GM19238 (cell line): ENCODE results near the gene GOLPH3L.
"Not testable (repeated sequence)": the region's sequence is repeated elsewhere in the genome, so short reads cannot be mapped to it uniquely, and the experiment has no call there.

ENCODE experiments used
- DNase-seq: peaks from one replicate; pipeline ENCODE4 v3.0.0; 2011; ENCODE audit warnings: low spot score; ENCODE audit not compliant: insufficient read length

Gene GOLPH3L

DNA sequence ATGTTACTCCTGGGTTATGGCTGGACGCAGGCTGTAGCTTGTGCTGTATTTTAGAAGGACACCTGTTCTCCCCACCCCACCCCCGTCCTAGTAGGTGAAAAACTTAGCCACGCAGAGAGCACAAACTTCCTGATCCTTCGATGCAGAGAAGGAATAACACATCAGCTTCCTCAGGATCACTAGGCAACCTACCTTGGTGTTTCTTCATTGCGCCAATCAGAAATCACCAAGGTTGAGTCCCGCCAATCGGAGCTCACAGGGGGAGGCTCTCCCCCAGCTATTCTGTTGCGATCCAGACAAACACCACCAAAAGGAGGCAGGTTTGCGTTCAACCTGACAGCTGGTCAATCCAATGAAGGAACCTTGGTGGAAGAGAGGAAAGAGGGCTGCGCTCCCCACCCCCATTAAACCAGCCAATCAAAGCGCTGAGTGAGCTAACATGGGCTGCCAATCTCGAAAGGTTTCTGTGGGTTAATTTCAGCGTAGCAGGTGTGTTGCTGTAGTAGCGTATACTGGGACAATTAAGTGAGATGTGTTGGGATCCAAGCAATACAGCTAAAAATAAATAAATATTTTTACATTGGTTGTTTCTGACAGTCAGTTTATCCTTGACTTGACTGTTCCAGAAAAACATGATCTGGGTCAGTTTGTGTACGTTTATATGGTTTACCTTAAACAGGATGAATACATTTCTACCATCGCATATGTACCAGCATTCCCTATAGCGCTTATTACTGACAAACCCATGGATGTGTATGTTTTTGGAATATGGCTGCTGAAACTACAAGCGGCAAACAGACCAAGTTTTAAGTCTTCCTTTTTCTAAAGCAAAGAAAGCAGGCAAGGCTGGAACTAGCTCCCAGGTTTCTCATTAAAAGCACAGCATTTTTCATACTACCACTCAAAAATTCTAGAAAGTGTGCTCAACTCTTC is at the start of gene GOLPH3L:
TSS of gene GOLPH3L (minus strand) at position 160 of the 933 bp plus-strand sequence. CDS start 2,316 bp downstream, outside the sequence.
- DNase-seq, result peak; percentile 58

DNA sequence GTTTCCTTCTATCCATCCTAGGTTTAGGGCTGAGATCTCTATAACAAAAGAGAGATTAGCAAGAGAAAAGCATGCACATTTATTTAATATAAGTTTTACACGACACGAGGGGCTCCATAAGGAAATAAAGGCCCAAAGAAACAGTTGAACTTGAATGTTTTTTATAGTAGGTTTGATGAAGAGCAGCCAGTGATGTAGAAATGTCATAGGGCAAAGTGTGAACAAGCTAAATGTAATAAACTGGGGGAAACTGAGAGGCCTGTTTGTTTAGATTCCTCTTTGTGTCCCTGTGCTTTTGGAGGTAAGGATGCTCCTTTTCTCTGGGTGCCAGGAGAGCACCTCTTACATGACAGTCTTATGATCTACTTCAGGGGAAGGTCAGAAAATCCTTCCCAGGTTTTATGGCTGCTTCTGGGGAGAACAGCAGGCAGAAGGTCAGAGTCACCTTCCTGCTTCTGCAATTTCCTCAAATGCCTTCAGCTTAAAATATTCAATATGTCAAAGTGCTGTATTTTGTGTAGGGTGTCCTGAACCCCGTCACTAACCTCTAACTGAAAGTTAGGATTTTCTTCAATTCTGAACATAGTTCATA is 33.3 kb upstream of the GOLPH3L start:
- no peak for DNase-seq

- DNase-seq, result no peak
Observed at GRCh38 chr1:150724336-150724735, 27.4 kb upstream of the GOLPH3L start.

DNA sequence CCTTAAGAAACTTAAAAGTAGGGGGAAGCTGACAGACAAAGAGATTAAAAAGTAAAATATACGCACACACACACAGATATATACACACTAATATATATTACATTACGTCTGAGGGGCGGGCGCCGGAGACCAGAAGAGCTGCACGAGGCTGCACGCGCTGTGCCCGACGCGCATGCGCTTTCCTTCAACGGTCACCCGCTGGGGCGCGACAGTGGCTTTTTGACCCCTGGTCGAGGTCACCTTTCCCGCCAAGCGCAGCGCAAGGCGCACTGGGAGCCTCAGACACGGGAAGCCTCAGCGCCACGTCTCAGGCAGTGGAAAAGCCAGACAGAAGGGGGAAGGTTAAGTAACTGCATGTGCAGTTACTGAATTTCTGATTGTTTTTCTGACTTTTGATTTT is 23.7 kb upstream of the GOLPH3L start, which contains the start of gene HORMAD1:
TSS of gene HORMAD1 (minus strand) at position 193 of the 400 bp plus-strand sequence. CDS start 1,390 bp downstream, outside the sequence.
- no peak for DNase-seq

DNA sequence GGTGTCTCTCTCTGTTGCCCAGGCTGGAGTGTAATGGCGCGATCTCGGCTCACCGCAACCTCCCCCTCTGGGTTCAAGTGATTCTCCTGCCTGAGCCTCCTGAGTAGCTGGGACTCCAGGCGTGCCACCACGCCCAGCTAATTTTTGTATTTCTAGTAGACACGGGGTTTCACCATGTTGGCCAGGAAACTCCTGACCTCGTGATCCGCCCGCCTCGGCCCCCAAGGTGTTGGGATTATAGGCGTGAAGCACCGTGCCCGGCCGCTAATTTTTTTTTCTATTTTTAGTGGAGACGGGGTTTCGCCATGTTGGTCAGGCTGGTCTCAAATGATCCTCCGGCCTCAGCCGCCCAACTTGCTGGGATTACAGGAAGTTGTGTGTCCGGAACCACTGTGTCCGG is 23.1 kb upstream of the GOLPH3L start:
- DNase-seq, result no peak

DNA sequence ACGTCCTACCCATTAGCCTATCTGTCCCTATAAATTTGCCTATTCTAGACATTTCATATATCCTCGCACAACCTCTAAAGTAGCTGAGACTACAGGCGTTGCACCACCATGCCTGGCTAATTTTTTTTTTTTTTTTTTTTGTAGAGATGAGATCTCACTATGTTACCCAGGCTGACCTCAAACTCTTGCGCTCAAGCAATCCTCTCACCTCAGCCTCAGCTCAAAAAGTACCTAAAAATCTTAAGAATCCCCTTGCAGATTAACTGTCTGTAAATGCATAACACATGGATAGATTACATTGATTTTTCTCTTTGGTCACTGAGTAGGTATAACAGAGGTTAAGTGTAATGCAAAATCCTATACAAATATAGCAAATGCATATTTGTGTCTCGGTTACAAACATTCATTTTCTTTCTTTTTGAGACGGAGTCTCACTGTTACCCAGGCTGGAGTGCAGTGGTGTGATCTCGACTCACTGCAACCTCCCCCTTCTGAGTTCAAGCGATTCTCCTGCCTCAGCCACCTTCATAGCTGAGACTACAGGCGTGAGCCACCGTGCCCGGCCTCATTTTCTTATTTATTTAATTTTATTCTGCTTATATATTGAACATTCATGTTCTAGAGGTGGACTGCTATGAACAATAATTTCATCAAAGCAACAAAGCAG is 21.4 kb upstream of the GOLPH3L start:
- no peak for DNase-seq

GRCh38 chr1:150709031-150709430 is 12.1 kb upstream of the GOLPH3L start:
- not testable (repeated sequence) for DNase-seq

- DNase-seq, result no peak
Observed at GRCh38 chr1:150708595-150708994, 11.6 kb upstream of the GOLPH3L start.

- DNase-seq, result no peak
Observed at GRCh38 chr1:150706091-150706490, 9.1 kb upstream of the GOLPH3L start.

DNA sequence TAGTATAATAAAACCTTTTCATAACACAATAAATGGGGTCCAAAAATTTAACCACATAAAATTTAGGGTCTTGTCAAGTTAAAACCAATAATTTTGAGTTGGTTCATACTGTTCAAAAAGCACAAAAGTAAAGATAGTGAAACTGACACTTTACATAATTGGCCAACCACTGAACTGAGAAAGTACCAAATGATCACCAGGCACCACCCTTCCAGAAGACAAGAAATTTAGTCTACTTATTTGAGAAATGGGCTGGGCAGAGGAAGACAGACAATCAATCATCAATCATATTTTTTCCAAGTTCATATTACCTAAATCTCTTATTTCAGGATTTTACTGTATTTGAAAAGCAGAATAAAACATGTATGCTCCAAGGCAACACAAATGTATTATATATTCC is 6.5 kb upstream of the GOLPH3L start:
- no peak for DNase-seq

DNA sequence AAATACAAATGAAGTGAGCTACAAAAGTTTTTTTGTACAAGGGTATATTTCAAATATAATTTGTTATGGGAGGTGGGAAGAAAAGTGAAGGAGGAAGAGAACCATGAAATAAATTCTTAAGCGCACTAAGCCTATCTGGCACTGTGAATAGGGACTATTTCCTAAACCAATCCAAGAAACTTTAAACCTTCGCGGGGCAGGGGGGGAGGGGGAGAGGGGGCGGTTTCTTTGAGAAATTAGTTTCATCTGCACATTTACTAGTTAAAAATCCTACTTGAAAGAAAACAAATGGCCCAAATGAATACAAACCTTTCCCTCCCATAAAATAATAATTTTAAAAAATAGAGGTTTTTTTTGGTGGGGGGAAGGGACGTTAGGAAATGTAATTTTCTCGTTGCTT is 364 bp downstream of the GOLPH3L start:
- DNase-seq, result no peak

- no peak for DNase-seq
Observed at GRCh38 chr1:150696162-150696561, 792 bp downstream of the GOLPH3L start.

GRCh38 chr1:150695561-150695960 is 1.4 kb downstream of the GOLPH3L start:
- no peak for DNase-seq

- no peak for DNase-seq
Observed at GRCh38 chr1:150692720-150693119, 4.2 kb downstream of the GOLPH3L start.

DNA sequence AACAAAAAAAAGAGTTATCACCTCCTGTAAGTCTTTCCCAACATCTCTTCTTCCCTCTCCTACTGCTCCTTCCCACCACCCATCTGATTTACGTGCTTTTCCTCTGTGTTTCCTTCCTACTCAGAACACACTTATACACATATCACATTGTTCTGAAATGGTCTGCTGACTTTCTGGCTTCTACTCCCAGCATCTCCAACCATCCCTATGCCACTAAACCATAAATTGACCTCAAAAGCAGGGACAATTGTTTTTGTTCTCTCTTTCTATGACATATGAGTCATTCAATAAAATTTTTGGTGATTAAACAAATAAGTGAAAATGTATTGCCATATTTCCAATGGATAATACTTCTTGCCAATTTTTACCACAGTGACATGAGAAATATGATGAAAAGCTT is 8.2 kb downstream of the GOLPH3L start:
- no peak for DNase-seq

DNA sequence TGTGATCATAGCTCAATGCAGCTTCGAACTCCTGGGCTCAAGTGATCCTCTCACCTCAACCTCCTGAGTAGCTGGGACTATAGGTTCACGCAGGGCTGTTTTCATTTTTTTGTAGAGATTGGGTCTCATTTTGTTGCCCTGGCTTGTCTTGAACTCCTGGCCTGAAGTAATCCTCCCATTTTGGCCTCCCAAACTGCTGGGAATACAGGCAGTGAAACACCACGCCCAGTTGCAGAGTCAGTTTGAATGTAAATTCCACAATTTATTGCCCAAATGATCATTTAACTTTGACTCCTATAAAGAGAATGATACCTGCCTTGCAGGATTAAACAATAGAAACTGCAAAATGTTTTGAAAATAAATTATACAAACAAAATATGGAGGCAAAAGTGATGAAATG is 10.7 kb downstream of the GOLPH3L start:
- no peak for DNase-seq

DNA sequence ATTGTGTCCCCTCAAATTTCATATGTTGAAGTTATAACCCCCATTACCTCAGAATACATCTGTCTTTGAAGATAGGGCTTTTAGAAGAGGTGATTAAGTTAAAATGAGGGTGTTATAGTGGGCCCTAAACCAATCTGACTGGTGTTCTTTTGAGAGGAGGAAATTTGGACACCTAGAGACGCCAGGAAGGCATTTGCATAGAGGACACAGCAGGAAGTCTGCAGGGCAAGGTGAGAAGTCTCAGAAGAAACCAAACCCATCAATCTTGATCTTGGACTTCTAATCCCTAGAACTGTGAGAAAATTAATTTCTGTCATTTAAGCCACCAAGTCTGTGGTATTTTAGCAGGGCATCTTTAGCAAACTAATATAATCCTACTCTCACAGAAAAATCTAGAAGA is 13.0 kb downstream of the GOLPH3L start:
- no peak for DNase-seq

- DNase-seq, result no peak
Observed at GRCh38 chr1:150678988-150679387, 18.0 kb downstream of the GOLPH3L start.

DNA sequence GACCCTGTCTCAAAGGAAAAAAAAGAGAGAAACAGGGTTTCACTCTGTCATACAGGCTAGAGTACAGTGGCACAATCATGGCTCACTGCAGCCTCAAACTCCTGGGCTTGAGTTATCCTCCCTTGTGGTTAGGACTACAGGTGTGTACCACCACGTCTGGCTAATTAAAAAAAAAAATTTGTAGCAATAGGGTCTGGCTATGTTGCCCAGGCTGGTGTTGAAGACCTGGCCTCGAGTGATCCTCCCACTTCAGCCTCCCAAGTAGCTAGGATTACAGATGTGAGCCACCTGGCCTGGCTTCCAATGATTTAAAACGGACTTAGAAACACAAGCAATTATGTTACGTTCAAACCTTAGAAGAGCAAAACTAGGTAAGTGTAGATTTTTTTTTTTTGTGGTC is 22.1 kb downstream of the GOLPH3L start:
- no peak for DNase-seq

DNA sequence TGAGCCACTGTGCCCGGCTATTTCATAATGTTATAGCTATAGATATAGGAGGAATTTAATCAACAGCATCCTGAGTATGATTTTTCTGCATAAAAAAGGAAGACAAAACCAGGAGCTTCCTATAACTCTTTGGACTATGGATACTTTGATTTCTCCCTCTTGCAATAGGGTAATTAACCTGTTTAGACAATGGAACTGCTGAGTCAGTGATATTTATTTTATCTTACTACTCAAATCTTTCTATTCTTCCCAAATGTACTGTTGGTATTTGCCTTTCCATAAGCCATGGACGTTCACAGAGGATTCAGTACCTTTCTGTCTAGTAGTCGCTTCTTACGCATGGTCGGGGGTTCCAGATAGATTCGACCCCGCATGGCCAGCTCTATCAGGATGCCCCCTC is 33.6 kb downstream of the GOLPH3L start:
- DNase-seq, result no peak

DNA sequence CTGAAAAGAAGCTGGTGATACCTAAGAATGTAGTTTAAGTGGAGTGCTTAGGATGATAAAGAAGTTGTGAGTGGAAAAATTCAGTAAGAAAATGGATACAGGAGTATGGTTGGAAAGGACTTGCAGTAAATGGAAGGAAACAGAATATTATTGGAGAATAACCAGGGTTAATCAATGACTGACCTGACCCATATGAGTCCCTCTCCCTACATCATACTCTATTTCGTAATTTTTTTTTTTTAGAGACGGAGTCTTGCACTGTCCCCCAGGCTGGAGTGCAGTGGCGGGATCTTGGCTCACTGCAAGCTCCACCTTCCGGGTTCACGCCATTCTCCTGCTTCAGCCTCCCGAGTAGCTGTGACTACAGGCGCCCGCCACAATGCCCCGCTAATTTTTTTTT is 34.1 kb downstream of the GOLPH3L start:
- DNase-seq, result no peak

DNA sequence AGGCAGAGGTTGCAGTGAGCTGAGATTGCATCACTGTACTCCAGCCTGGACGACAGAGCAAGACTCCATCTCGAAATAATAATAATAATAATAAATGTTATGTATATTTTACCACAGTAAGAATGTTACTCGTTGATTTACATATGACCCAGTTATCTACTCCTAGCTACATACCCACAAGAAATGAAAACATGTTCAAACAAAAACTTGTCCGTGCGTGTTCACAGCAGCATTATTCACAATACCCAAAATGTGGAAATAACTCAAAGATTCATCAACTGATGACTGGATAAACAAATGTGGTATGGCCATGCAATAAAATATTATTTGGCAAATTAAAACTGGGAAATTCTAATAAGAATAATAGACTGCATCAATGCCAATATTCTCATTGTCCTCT is 35.8 kb downstream of the GOLPH3L start:
- no peak for DNase-seq
